ENCODE results near the gene MIOX. TPM values are rescaled to one million over a fixed set of nuclear protein-coding genes. Genes with fewer than 3 reads are reported as not detected.

The MIOX gene
- total RNA-seq, 1 experiment from 2014 or later = 1.4 TPM

DNA sequence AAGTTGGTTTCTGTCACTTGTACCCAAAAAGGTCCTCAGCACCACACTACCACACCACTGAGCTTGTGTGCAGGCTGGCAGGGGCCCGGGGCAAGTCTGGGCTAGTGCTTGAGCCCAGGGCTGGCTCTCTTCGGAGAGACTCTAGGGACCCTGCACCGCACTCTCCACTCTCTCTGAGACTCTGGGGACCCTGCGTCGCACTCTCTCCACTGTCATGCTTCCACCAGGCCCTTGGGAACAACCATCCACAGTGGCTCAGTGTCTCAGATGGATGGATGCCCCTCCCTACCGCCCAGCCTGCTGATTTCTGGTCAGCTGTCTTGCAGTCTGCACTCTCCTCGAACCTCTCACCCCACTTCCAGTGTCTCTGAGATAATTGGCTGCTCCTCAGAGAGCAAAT is 9.8 kb upstream of the MIOX start:
- no peak overlapping the region for H2AFZ ChIP-seq (ENCODE audit: low read length)
- H2BK15ac ChIP-seq (ENCODE audit: low read depth, low read length) = no peak overlapping the region
- H3K4me1 ChIP-seq (ENCODE audit: insufficient read depth, low read length) = no peaks in the 10 kb centered on the region; the same call in 1 of the 2 replicates
- no CpG with 5 or more reads among the region's 7 CpGs for WGBS (ENCODE audit: extremely low coverage, insufficient read length, low lambda C conversion rate)
- Mint-ChIP-seq H3K36me3 (ENCODE audit: insufficient read depth in 1 of 3, low read depth in 3 of 3) (peaks cover 0 to 7% (median 0%) of the 10 kb centered on the region in 3 experiments; a peak in 4 of 7 replicates), H3K27ac (peak overlapping the region in 2 of 3 experiments; percentile 15 to 53; a peak in 2 of 7 replicates), H3K4me3 (no peak overlapping the region), H3K9me3 (no peaks in the 10 kb centered on the region), H3K27me3 (ENCODE audit: low read depth) (peaks cover 36% of the 10 kb centered on the region), H3K4me1 (peaks cover 26 to 30% of the 10 kb centered on the region in 2 experiments)
- H3K56ac ChIP-seq (ENCODE audit: insufficient read length, low read depth, low read length) = no peak overlapping the region
- TF ChIP-seq, protein P1, sequence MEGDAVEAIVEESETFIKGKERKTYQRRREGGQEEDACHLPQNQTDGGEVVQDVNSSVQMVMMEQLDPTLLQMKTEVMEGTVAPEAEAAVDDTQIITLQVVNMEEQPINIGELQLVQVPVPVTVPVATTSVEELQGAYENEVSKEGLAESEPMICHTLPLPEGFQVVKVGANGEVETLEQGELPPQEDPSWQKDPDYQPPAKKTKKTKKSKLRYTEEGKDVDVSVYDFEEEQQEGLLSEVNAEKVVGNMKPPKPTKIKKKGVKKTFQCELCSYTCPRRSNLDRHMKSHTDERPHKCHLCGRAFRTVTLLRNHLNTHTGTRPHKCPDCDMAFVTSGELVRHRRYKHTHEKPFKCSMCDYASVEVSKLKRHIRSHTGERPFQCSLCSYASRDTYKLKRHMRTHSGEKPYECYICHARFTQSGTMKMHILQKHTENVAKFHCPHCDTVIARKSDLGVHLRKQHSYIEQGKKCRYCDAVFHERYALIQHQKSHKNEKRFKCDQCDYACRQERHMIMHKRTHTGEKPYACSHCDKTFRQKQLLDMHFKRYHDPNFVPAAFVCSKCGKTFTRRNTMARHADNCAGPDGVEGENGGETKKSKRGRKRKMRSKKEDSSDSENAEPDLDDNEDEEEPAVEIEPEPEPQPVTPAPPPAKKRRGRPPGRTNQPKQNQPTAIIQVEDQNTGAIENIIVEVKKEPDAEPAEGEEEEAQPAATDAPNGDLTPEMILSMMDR (conservative IDR thresholded peaks at IDR 0.05) = no peak
- H3K18ac ChIP-seq (ENCODE audit: insufficient read length, low read depth, low read length) = peak overlapping the region; percentile 23
- H2BK120ac ChIP-seq (ENCODE audit: low read depth, low read length, poor library complexity, severe bottlenecking) = no peak overlapping the region
- H3K9me3 ChIP-seq (ENCODE audit: control insufficient read depth, low read depth, low read length) = no peaks in the 10 kb centered on the region
- H4K20me1 ChIP-seq (ENCODE audit: control insufficient read depth, insufficient read depth, insufficient read length) = peaks cover 4% of the 10 kb centered on the region
- no peak overlapping the region for H3K9ac ChIP-seq (ENCODE audit: extremely low read depth, insufficient read length, low read length)
- peaks cover 16% of the 10 kb centered on the region; the same call in 1 of the 2 replicates for H3K79me2 ChIP-seq (ENCODE audit: insufficient read depth, low read length)
- no peak overlapping the region for H3K4ac ChIP-seq (ENCODE audit: low read depth, low read length)
- H2BK5ac ChIP-seq (ENCODE audit: insufficient read length, low read length) = no peak overlapping the region
- H3K27me3 ChIP-seq (ENCODE audit: insufficient read depth, low read length) = peaks cover 9% of the 10 kb centered on the region; the same call in 1 of the 2 replicates
- H2AK5ac ChIP-seq (ENCODE audit: insufficient read length, low read length) = no peak overlapping the region
- no peak overlapping the region for H4K91ac ChIP-seq (ENCODE audit: insufficient read length, low read depth, low read length)
- H3K79me1 ChIP-seq (ENCODE audit: insufficient read depth, low read depth, low read length, poor library complexity, severe bottlenecking) = peaks cover 11% of the 10 kb centered on the region
- no peak overlapping the region for H2BK20ac ChIP-seq (ENCODE audit: low read depth, low read length, poor library complexity, severe bottlenecking)
- peak overlapping the region; percentile 29 for H2BK12ac ChIP-seq (ENCODE audit: insufficient read length, low read depth, low read length)
- no peak overlapping the region for H4K8ac ChIP-seq (replicated peaks; ENCODE audit: insufficient read length, low read depth, low read length)
- H3K23ac ChIP-seq (ENCODE audit: insufficient read length, low read depth, low read length) = no peak overlapping the region
- peaks cover 18% of the 10 kb centered on the region for H3K23me2 ChIP-seq (ENCODE audit: insufficient read length, low read depth, low read length, poor library complexity, severe bottlenecking)
- no peak overlapping the region for H4K5ac ChIP-seq (ENCODE audit: insufficient read length, low read depth, low read length)
- H3K27ac ChIP-seq (ENCODE audit: insufficient read length, low read depth, low read length) = no peak overlapping the region
- no peak overlapping the region for H3T11ph ChIP-seq (ENCODE audit: low read length)
- H3K4me2 ChIP-seq (ENCODE audit: insufficient read depth, insufficient read length, low read length) = no peak overlapping the region
- no peak overlapping the region; the same call in 1 of the 2 replicates for H3K14ac ChIP-seq (ENCODE audit: insufficient read depth, low read length)
- no peak for DNase-seq

Data from H9 (cell line).